H1 (cell line): Measurements from ENCODE around the gene RNF130. TPM values are rescaled to one million over a fixed set of nuclear protein-coding genes. Genes with fewer than 3 reads are reported as not detected.

Experiments used
- CTCF ChIA-PET: fragments of 300-600 bp; sonication (Branson Sonifier 250); formaldehyde crosslinking; loops from one replicate; lab custom pipeline; 2021; ENCODE audit not compliant: partially characterized antibody; lab: Charles Lee
- POLR2A ChIA-PET: fragments of 300-600 bp; sonication (Branson Sonifier 250); formaldehyde crosslinking; loops from one replicate; lab custom pipeline; 2021; ENCODE audit warnings: inconsistent platforms; ENCODE audit not compliant: partially characterized antibody; lab: Charles Lee
- DNase-seq, 2 experiments: peaks; one replicate each; pipeline versions ENCODE4 v3.0.0 to v3.0.0-alpha.2; 2010 to 2022; ENCODE audit warnings: low spot score in 2 of 2, low read depth in 1 of 2, mixed read lengths in 1 of 2
- FAIRE-seq: peaks from 2 replicates; lab custom pipeline; 2011; peaks lifted over from hg19 to GRCh38; lab: Jason Lieb, UNC
- H2AFZ ChIP-seq: 2 replicates; pipeline ENCODE4 v1.8.1; 2012; ENCODE audit warnings: low read length, inconsistent platforms
- H2AK5ac ChIP-seq: 2 replicates; pipeline ENCODE4 v1.6.1; 2013; ENCODE audit warnings: low read depth, low read length
- H2BK120ac ChIP-seq: replicated peaks from 2 replicates; pipeline ENCODE3; 2013; ENCODE audit warnings: low read depth, low read length, inconsistent platforms
- H2BK12ac ChIP-seq: 2 replicates; pipeline ENCODE4 v1.6.1; 2013; ENCODE audit warnings: low read depth, low read length
- H2BK15ac ChIP-seq: 2 replicates; pipeline ENCODE4 v1.6.1; 2013; ENCODE audit warnings: low read length
- H2BK20ac ChIP-seq: 2 replicates; pipeline ENCODE4 v1.6.1; 2013; ENCODE audit warnings: low read length
- H2BK5ac ChIP-seq: 2 replicates; pipeline ENCODE4 v1.6.1; 2013; ENCODE audit warnings: low read depth, low read length
- H3K14ac ChIP-seq: 2 replicates; pipeline ENCODE4 v1.6.1; 2013; ENCODE audit warnings: inconsistent platforms; ENCODE audit not compliant: insufficient read length
- H3K18ac ChIP-seq: 2 replicates; pipeline ENCODE4 v1.6.1; 2013; ENCODE audit warnings: low read length; ENCODE audit errors: extremely low read depth
- H3K23ac ChIP-seq: 2 replicates; pipeline ENCODE4 v1.6.1; 2013; ENCODE audit warnings: inconsistent platforms; ENCODE audit not compliant: insufficient read length
- H3K23me2 ChIP-seq: 2 replicates; pipeline ENCODE4 v1.6.1; 2013; ENCODE audit warnings: low read depth, low read length
- H3K27ac ChIP-seq: 2 replicates; pipeline ENCODE4 v1.6.1; 2011; ENCODE audit warnings: low read depth, low read length, inconsistent platforms
- H3K27me3 ChIP-seq, 4 experiments: replicated peaks in 1 of 4; 1 replicate in 1 of 4; 2 replicates in 3 of 4; pipeline versions ENCODE4 v1.6.1 to v1.8.1; 2011 to 2013; ENCODE audit warnings: low read length in 3 of 4, mild to moderate bottlenecking in 3 of 4, inconsistent platforms in 2 of 4, mixed read lengths in 2 of 4, moderate library complexity in 1 of 4; ENCODE audit not compliant: control insufficient read depth in 3 of 4, insufficient read depth in 3 of 4; ENCODE audit errors: extremely low read depth in 1 of 4
- H3K36me3 ChIP-seq, 4 experiments: 2 replicates each; pipeline versions ENCODE4 v1.6.1 to v1.8.1; 2011 to 2013; ENCODE audit warnings: mild to moderate bottlenecking in 4 of 4, low read length in 3 of 4, moderate library complexity in 2 of 4, control low read depth in 1 of 4, inconsistent platforms in 1 of 4; ENCODE audit not compliant: insufficient read depth in 4 of 4, control insufficient read depth in 2 of 4
- H3K4ac ChIP-seq: replicated peaks from 2 replicates; pipeline ENCODE3; 2013; ENCODE audit warnings: low read length, low read depth, mixed read lengths, inconsistent platforms; ENCODE audit not compliant: insufficient read length
- H3K4me1 ChIP-seq, 4 experiments: replicated peaks in 1 of 4; 1 replicate in 1 of 4; 2 replicates in 3 of 4; pipeline versions ENCODE4 v1.6.1 to v1.8.1; 2011 to 2013; ENCODE audit warnings: low read length in 3 of 4, inconsistent platforms in 2 of 4, mixed read lengths in 1 of 4; ENCODE audit not compliant: insufficient read depth in 4 of 4, control insufficient read depth in 3 of 4
- H3K4me2 ChIP-seq, 2 experiments: 2 replicates each; pipeline versions ENCODE4 v1.6.1 to v1.8.1; 2011 to 2013; ENCODE audit warnings: low read depth in 2 of 2, low read length in 2 of 2, control low read depth in 1 of 2, inconsistent platforms in 1 of 2, mild to moderate bottlenecking in 1 of 2; ENCODE audit not compliant: insufficient read depth in 1 of 2
- H3K4me3 ChIP-seq, 4 experiments: fragments of 200-600, 300-600 bp in 1 of 4; sonication (generic), shearing (Covaris generic), sonication (Bioruptor Twin) in 1 of 4; 2 replicates each; pipeline versions ENCODE4 v1.5.1 to v1.8.1; 2011 to 2016; ENCODE audit warnings: low read length in 4 of 4, low read depth in 3 of 4, control low read depth in 2 of 4, inconsistent platforms in 2 of 4, mild to moderate bottlenecking in 2 of 4, mixed read lengths in 1 of 4, moderate library complexity in 1 of 4; ENCODE audit not compliant: insufficient read depth in 2 of 4; ENCODE audit errors: extremely low read depth in 1 of 4
- H3K56ac ChIP-seq: replicated peaks from 2 replicates; pipeline ENCODE3; 2013; ENCODE audit warnings: low read depth, mild to moderate bottlenecking, mixed read lengths, low read length, inconsistent platforms; ENCODE audit not compliant: insufficient read length
- H3K79me1 ChIP-seq: 2 replicates; pipeline ENCODE4 v1.6.1; 2013; ENCODE audit warnings: low read depth, low read length, control low read depth
- H3K79me2 ChIP-seq, 2 experiments: 2 replicates each; pipeline versions ENCODE4 v1.6.1 to v1.8.1; 2012 to 2013; ENCODE audit warnings: low read length in 2 of 2, mild to moderate bottlenecking in 2 of 2, inconsistent platforms in 1 of 2; ENCODE audit not compliant: insufficient read depth in 2 of 2, control insufficient read depth in 1 of 2
- H3K9ac ChIP-seq, 4 experiments: replicated peaks in 1 of 4; 1 replicate in 1 of 4; 2 replicates in 3 of 4; pipeline versions ENCODE4 v1.6.1 to v1.8.1; 2011 to 2013; ENCODE audit warnings: low read depth in 3 of 4, low read length in 3 of 4, control low read depth in 2 of 4, mild to moderate bottlenecking in 2 of 4, moderate library complexity in 2 of 4, inconsistent platforms in 1 of 4; ENCODE audit errors: extremely low read depth in 1 of 4
- H3K9me3 ChIP-seq, 2 experiments: 2 replicates each; pipeline versions ENCODE4 v1.6.1 to v1.8.1; 2012 to 2013; ENCODE audit warnings: mild to moderate bottlenecking in 2 of 2, moderate library complexity in 2 of 2, control low read depth in 1 of 2, inconsistent platforms in 1 of 2, low read depth in 1 of 2, low read length in 1 of 2, mixed read lengths in 1 of 2; ENCODE audit not compliant: insufficient read depth in 2 of 2
- H4K20me1 ChIP-seq, 2 experiments: replicated peaks in 1 of 2; 2 replicates each; pipeline versions ENCODE3 to v1.8.1; 2011 to 2013; ENCODE audit warnings: inconsistent platforms in 2 of 2, low read length in 2 of 2, mild to moderate bottlenecking in 1 of 2; ENCODE audit not compliant: insufficient read depth in 2 of 2, control insufficient read depth in 1 of 2
- H4K5ac ChIP-seq: 2 replicates; pipeline ENCODE4 v1.6.1; 2013; ENCODE audit warnings: low read length, low read depth, mixed read lengths, inconsistent platforms; ENCODE audit not compliant: insufficient read length
- H4K8ac ChIP-seq: 2 replicates; pipeline ENCODE4 v1.8.0; 2013; ENCODE audit warnings: mild to moderate bottlenecking, moderate library complexity, low read length, inconsistent platforms; ENCODE audit not compliant: insufficient read depth; ENCODE audit errors: extremely low read depth
- H4K91ac ChIP-seq: replicated peaks from 2 replicates; pipeline ENCODE3; 2013; ENCODE audit warnings: low read length, mixed read lengths, inconsistent platforms; ENCODE audit not compliant: insufficient read length
- BACH1 ChIP-seq: IDR thresholded peaks from 2 replicates; pipeline ENCODE4 v1.6.1; 2012; ENCODE audit warnings: low read length, improper control_type of control experiment
- SAP30 ChIP-seq: fragments of 300-600 bp; sonication (generic); IDR thresholded peaks from 2 replicates; pipeline ENCODE4 v1.7.1; 2012; ENCODE audit warnings: low read length, moderate library complexity, mild to moderate bottlenecking, inconsistent platforms; ENCODE audit not compliant: insufficient read depth, insufficient replicate concordance
- SP1 ChIP-seq: IDR thresholded peaks from 2 replicates; pipeline ENCODE4 v1.6.1; 2011; ENCODE audit warnings: low read depth, low read length
- WGBS, 2 experiments: shearing (Covaris generic) in 1 of 2; methylation state at CpG; one replicate each; pipeline versions ENCODE4 v1.1.6 to v1.1.7; 2013 to 2015; ENCODE audit warnings: low lambda C conversion rate in 2 of 2, mixed read lengths in 2 of 2, inconsistent platforms in 1 of 2, low coverage in 1 of 2, missing lambda C conversion rate in 1 of 2; ENCODE audit not compliant: insufficient replicate concordance in 2 of 2, insufficient coverage in 1 of 2, insufficient read length in 1 of 2; ENCODE audit errors: extremely low coverage in 1 of 2, missing lambda C conversion rate in 1 of 2; 5-methylcytosine and 5-hydroxymethylcytosine counted together
- polyA plus RNA-seq, 7 experiments: library from polyadenylated mRNA; depleted of rRNA in 3 of 7; stranded (reverse) in 5 of 7; unstranded in 2 of 7; fragments of >200 nt in 5 of 7; fragments of 200-250 nt in 2 of 7; gene quantifications; 1 replicate in 5 of 7; 2 replicates in 1 of 7; 4 replicates in 1 of 7; pipeline versions ENCODE4 v1.2.1 to v1.2.3, GENCODE V29; 2011 to 2013; ENCODE audit warnings: missing spikeins in 2 of 7, mixed read lengths in 2 of 7
- total RNA-seq: library from RNA; stranded (reverse); fragmentation: NEBNext Ultra II Directional; extraction: Animal tissue kit (Norgen Biotek cat#: 25700); gene quantifications from 2 replicates; pipeline ENCODE4 v1.2.1, GENCODE V29; 2021
- TF ChIP-seq, protein P1 (sequence below): IDR thresholded peaks from 2 replicates; pipeline ENCODE4 v1.6.1; 2012; ENCODE audit warnings: inconsistent platforms

Gene RNF130
- total and polyA plus RNA-seq, 2 of the 8 experiments (the other 6 are each of a cell fraction or from before 2014, with no cell fraction given), result 65.1 to 70.0 TPM

DNA sequence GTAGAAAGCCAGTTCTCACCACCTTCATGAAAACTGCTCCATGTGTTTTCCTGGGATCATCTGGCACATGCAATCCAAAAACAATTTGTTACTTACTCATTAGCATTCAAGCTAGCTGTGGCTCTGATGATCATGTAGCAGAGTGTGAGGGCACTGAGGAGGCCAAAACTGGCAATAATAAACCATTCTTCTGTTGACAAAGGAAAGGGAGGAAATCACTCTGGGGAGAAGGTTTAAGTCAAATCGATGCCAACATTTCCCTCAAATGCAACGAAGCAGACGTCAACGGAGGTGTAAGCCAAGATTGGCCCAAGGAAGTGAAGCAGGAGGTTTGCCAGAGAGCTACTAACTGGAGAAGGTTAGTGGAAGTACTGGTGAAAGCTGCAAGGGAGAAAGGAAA lies 108.2 kb downstream of the RNF130 start:
- DNase-seq (no peak), FAIRE-seq (no peak)
- no peak overlapping the region for H3K9ac ChIP-seq
- TF ChIP-seq SAP30 (no peak), SP1 (no peak), BACH1 (no peak)
- TF ChIP-seq, protein P1, sequence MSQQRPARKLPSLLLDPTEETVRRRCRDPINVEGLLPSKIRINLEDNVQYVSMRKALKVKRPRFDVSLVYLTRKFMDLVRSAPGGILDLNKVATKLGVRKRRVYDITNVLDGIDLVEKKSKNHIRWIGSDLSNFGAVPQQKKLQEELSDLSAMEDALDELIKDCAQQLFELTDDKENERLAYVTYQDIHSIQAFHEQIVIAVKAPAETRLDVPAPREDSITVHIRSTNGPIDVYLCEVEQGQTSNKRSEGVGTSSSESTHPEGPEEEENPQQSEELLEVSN, result no peak
- CTCF ChIA-PET, result no interaction called here
- H2AK5ac ChIP-seq, result no peak overlapping the region
- no peaks in the 10 kb centered on the region for H3K27me3 ChIP-seq
- POLR2A ChIA-PET, result no interaction called here
- no peaks in the 10 kb centered on the region for H3K79me1 ChIP-seq
- H4K8ac ChIP-seq, result no peak overlapping the region
- H3K4me2 ChIP-seq, result no peak overlapping the region
- no peak overlapping the region for H3K56ac ChIP-seq
- no peak overlapping the region for H3K27ac ChIP-seq
- no peak overlapping the region for H2BK120ac ChIP-seq
- H3K9me3 ChIP-seq, result no peaks in the 10 kb centered on the region
- H3K14ac ChIP-seq, result no peak overlapping the region
- H4K20me1 ChIP-seq, result peaks cover 0 to 3% of the 10 kb centered on the region in 2 experiments
- H3K23me2 ChIP-seq, result no peaks in the 10 kb centered on the region
- 91% methylated on average over 4 of the region's 4 CpGs; no CpG with 5 or more reads in 1 of the 2 experiments for WGBS, 2 experiments
- H2BK15ac ChIP-seq, result no peak overlapping the region
- H4K5ac ChIP-seq, result no peak overlapping the region
- no peak overlapping the region for H2BK12ac ChIP-seq
- H4K91ac ChIP-seq, result no peak overlapping the region
- no peaks in the 10 kb centered on the region for H3K4me1 ChIP-seq
- no peaks in the 10 kb centered on the region for H3K79me2 ChIP-seq
- peaks cover 4 to 56% (median 23%) of the 10 kb centered on the region in 4 experiments for H3K36me3 ChIP-seq
- H2BK20ac ChIP-seq, result no peak overlapping the region
- no peak overlapping the region for H2AFZ ChIP-seq
- H3K23ac ChIP-seq, result no peak overlapping the region
- no peak overlapping the region for H3K4me3 ChIP-seq
- H3K4ac ChIP-seq, result no peak overlapping the region
- H3K18ac ChIP-seq, result no peak overlapping the region
- H2BK5ac ChIP-seq, result no peak overlapping the region
